Cardiac septum (tissue), 1 donor: Measurements from ENCODE around the gene HOXD12. TPM values are rescaled to one million over a fixed set of nuclear protein-coding genes. Genes with fewer than 3 reads are reported as not detected.

Experiments used
- DNase-seq: peaks from one replicate; pipeline ENCODE4 v3.0.0-alpha.2; 2020; ENCODE audit warnings: low spot score
- intact Hi-C: fragments of 100-400 bp; cut with DNase I; formaldehyde crosslinking; loops from one replicate; pipeline ENCODE4 v1.14.0; 2022
- long read RNA-seq: library from polyadenylated mRNA; unstranded; transcript quantifications from one replicate; pipeline ENCODE4 v2.0.0, GENCODE V29; 2021
- total RNA-seq: library from RNA; stranded (reverse); fragmentation: NEBNext Ultra II Directional; extraction: Animal tissue kit (Norgen Biotek cat#: 25700); gene quantifications from one replicate; pipeline ENCODE4 v1.2.1, GENCODE V29; 2021
- donor health status: DM: no; HTN: no; CAD: no.

Gene HOXD12, protein sequence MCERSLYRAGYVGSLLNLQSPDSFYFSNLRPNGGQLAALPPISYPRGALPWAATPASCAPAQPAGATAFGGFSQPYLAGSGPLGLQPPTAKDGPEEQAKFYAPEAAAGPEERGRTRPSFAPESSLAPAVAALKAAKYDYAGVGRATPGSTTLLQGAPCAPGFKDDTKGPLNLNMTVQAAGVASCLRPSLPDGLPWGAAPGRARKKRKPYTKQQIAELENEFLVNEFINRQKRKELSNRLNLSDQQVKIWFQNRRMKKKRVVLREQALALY
- not detected for total RNA-seq
- long read RNA-seq: 0 reads

DNA sequence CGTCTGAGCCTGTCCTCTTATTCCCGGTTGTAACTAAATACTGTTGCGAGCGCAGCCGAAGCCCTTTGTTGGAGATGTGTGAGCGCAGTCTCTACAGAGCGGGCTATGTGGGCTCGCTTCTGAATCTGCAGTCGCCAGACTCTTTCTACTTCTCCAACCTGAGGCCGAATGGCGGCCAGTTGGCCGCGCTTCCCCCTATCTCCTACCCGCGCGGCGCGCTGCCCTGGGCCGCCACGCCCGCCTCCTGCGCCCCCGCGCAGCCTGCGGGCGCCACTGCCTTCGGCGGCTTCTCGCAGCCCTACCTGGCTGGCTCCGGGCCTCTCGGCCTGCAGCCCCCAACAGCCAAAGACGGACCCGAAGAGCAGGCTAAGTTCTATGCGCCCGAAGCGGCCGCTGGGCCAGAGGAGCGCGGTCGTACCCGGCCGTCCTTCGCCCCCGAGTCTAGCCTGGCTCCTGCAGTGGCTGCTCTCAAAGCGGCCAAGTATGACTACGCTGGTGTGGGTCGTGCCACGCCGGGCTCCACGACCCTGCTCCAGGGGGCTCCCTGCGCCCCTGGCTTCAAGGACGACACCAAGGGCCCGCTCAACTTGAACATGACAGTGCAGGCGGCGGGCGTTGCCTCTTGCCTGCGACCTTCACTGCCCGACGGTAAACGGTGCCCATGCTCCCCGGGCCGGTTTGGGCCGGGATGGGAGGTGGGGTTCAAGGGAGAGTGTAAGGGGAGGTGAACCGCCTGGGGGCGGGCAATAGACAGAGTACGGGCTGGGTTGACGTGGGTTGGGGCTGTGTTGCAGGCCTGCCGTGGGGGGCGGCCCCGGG is at the start of gene HOXD12:
TSS of gene HOXD12 (plus strand) at position 68 of the 819 bp plus-strand sequence. CDS start at position 75, 7 bp downstream.
- intact Hi-C loops: loop anchor here (5.0 kb wide), 1 partner anchor 848 kb away; no protein-coding TSS in a partner anchor
- no peak for DNase-seq

DNA sequence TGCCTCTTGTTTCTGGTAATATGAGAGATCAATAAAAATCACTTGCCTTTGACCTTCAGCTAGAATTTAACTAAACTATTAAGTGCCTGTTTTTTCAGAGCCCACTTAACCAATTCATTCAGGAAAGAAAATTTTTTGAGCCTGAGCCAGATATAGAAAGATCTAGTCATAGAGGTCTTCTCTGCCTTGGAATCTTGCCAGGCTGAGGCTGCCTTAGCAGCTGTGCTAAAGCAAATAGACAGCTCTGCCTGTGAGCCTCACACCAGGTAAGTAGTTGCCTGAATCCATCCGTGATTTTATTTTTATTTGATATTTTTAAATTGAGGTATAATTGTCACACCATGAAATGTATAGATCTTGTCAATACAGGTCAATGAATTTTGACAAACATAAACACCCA is 43.2 kb upstream of the HOXD12 start:
- intact Hi-C loops: no loop called here
- DNase-seq: no peak

DNA sequence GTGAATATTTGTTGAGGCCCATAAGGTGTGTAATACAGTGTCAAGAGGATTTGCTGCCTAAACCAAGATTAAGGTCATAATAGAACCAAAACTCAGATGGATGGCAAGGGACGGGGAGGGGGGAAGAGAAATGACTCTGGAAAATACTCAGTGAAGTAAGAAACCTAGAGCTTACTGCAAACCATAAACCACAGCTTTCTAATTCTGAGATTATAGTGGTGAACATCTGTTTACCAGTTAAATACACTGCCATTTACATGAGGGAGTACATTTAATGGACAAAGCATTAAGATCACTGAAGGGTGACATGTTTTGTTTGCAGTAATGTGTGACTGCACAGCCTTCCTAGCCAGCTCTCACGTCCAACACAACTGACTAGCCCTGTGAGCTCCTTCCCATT is 35.6 kb upstream of the HOXD12 start:
- intact Hi-C loops: no loop called here
- DNase-seq: no peak

DNA sequence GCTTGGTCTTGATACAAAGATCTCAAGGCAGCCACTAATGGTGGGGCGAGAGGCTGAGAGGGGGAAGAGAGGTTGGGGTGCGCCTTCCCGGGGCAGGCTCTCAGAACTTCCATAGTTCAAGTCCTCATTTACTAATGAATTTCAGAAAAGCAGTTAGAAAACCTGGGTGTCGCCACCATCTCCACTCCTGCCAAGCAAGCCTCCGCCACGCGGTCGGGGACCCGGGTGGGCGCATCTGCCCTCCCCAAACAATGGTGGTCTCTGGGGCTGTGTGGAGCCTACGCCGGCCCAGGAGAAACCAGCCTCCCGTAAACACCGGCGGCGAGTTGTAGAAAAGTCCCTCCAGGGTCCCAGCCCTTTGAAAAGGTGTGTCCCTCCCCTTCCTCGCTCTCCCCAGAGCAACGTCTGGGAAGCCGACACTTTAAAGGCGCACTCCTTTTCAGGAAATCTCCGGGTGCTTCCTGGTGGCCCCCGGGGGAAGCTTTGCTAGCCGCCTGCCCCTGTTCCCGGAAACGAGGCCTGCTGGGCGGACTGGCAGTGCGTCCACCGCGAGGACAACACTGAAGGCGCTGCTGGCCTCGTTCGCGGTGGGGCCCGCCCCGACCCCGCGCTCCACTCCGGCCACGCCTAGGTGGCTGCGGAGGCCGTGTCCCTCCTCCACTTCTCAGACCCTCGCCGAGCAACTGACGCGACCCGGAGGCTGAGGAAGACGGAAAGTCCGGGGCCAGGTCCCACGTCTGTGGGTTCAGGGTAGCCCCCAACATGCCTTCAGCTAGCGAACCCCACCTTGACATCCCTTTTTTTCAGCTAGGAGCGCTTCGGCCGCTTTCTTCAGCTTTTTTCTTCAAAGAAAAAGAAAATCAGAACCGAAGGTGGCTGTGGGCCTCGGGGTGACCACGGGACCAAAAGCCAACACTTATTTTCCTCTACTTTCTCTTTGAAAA is 32.7 kb upstream of the HOXD12 start:
- intact Hi-C loops: no loop called here
- no peak for DNase-seq

DNA sequence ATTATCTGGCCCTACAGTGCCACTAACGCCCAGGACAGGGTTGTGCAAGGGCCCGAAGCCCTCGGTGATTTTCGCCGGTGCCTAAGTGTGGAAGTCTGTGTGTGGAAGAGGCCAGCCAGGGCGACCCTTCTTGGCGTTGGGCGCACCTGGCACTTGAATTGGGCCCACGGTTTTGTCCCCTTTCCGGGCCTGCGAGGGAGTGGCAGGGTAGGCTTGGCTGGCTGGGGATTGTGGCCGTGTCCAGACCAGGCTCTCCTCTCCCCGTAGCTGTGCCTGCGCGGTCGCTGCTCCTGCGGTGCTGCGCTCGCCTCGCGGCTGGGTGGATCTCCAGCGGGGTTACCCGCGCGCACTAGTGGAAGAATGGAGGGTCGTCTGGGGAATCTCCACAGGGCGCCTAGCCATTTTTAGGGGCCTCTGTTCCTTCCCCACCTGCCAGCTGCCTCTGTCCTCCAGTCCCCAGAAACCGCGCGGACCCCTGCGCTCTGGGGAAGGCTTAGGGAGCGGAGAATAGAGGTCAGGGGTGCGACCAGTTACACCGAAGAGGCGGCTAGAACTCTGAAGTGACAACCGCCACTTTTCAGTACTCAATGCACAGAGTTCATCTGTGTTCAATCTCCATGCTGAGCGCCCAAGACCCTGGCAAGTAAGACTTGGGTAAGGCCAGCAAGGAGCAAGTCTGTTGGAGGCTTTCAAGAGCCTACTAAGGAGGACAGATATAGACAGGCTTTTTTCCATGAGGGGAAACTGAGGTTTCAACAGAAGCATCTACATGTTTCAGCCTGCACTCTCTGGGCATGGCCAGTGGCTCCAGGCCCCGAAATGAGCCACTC is 31.8 kb upstream of the HOXD12 start:
- intact Hi-C loops: no loop called here
- no peak for DNase-seq

DNA sequence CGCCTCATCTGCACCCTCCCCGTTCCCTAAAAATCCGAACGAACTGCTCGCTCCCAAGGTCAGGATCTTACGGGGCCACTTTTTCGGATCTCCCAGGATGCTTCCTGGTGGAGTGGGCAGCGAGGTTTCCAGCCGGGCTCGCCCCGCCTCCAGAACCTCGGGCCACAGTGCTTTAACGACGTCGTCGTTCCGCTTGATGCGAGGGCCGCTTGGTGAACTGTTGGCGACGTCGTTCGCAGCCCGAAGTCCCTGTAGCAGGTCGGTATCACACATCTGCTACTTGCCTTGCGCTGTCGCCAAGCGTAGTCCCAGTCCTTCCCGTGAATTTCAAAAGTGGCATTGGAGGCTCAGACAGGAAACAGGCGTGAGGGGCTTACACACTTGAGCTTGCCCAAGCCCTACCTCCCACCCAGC is 31.2 kb upstream of the HOXD12 start:
- no peak for DNase-seq
- intact Hi-C loops: no loop called here

DNA sequence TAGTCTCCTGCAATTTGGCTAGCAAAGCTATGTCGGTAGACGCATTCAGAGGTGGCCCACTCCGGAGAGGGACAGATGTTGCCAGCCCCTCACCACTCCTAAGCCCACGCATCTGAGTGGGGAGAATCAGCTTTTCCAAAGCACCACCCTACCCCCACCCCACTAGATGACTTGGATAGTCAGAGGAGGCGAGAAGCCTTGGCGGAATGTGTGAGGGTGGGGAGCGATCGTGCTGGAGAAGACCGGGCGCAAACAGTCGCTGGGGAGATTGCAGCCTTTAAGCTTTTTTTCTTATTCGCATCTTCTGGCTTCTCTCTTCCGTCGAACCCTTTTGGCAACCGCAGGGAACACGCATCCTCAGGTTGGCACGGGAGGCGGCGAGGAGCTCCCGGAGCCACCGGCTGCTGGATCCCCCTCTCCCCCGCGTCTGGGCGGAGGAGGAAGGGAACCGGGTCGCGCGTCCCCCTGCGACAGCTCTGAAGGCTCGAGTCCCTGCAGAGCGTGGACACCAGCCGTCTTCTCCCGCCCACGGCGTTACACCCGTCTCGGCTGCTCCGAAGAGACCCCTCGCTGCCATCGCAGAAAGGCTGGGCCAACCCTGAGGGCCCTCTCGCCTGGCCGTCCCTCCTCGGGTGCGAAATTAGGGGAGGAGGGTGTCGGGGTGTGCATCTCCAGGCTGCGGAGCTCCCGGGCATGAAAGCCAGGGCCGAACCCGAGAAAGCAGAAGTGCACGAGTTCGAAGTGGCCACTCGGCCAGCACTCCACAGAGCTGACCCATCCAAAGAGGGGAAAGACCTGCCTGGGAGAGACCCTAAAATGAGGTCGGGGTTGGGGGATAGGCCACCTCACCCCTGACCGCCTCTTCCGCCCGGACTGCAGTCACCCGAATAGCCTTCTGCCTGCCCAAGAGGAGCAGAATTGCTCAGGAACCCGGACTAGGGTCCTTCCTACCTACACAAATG is 28.0 kb upstream of the HOXD12 start:
- intact Hi-C loops: no loop called here

DNA sequence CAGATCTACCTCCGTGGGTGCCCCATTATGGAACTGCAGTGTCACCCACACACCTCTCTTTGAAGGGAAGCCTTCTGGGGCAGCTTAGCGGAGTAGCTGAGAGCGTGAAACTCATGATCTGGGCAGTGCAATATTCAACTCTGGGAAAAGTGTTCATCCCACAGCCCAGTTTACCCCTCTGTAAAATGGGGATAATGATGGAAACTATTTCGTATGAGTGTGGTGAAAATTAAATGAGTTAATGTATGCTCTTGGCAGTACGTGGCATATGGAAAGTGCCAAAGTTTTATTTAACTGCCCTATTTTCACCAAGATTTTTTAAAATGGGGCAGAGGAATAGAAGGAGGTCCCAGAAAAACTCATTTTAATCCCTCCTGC is 27.3 kb upstream of the HOXD12 start:
- no peak for DNase-seq
- intact Hi-C loops: no loop called here

More for the DNA sequence above, 28.0 kb upstream of the HOXD12 start:
- DNase-seq: no peak

DNA sequence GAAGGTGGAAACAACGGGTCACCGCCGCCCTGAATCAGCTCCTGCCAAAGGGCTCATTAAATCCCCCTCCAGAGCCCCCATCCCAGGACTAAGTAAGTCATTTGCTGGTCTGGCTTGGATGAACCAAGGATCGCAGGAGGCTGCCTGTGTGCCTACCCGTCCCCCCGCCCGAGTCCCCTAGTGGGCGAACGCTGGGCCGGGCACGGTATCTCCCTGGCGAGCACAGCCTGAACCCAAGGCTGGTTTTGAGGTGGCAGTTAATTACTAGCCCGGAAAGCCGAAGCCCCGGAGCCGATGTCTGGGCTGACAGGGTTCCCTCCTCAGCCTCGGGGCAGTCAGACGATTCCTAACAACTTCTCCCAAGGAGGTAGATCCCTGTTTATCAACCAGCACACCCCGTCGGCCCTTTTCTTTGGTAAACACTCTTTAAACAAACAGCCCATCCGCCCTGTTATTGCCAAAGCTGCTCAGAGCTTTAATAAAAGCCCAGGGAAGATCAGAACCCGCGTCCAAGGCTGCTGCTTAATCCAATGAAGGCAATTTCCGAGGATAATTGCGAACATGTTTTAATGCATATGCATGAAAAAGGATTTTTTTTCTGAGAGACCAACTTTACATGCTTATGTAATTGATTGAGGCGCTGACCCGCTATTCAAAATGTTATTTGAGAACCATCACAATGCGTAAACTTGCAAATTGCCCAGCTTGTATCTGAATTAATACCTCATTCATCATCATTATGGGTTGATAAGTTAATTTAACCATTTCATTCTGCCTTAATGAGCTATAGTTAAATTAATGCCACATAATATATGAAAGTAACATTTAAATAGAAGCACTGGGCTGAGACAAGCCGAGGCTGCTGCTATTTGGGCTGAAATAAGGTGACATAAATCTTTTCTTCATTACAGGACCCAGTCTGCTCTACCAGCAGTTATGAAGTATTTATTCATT is 26.4 kb upstream of the HOXD12 start:
- intact Hi-C loops: no loop called here
- no peak for DNase-seq

DNA sequence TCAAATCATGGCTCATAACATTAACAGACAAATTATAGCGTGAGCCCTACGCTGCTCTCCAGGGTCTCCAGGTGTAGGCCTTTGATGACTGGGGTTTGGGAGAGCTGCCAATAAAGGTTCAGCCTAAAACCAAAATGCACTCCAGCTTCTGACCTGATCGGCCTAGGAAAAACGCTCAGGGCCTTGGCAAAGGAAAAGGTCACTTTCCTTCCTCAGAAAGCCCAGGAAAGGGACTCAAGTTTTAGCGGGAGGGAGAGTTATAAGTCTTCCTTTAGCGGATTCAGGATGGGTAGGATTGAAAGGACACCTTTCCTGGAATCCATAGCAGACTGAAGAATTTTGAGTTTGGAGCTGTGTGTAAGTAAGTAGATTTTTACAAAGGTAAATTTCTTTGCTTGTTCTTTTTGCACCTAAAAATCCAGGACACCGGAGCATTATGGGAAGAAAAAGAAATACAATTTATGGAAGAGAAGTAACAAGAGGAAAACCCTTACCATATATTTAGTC is 24.6 kb upstream of the HOXD12 start:
- no peak for DNase-seq
- intact Hi-C loops: no loop called here

DNA sequence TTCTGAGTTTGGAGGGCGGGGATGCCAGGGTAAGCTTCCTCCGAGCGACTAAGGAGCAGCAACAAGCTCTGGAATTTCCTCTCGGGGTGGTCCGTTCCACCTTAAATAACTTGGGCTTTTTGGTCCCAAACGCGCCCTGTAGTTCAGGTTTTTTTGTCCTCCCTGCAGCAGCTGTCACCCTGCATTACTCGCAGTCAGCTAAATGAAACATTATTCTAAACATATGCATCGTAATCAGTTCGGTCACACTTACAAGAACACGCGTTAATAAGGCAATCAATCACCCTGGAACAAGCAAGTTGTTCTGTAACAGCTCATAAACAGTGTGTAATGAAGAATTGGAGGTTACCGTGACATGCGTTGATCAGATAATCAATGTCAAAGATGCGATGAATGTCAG is 24.1 kb upstream of the HOXD12 start:
- intact Hi-C loops: no loop called here
- DNase-seq: no peak

DNA sequence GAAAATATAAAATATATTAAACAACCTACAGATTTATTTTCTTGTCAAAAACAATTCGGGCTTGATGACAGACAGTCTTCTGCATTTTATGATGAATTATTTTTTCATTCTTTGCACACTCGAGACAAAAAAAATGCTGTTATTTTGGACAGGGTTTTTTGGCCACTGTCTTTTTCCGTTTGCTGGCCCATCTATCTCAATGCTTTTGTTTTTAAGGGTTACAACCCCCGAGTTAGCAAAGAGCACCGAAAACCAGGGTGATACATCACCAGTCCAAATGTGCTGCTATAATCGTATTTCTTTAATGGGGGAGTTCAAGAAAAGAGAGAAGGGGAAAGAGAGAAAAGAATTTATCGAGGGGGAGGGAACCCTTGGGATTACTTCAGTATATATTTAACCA is 23.5 kb upstream of the HOXD12 start:
- DNase-seq: no peak
- intact Hi-C loops: no loop called here

DNA sequence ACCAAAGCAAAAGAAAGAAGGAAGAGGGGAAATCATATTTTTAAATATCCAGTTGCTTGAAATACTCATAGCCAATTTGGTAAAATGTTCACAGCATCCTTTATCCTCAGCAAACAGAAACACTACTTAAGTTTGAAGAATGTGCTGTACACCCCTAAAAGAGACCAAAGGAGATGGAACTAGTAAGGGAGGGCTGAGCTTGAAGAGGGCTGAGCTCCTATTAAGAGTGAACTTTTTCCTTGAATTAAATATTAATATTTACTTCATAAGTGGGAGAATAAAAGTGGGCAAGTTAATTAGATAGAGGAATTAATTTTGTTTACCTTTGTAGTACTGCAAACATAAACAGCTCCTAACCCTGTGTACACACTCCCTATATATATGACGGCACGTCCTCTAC is 22.8 kb upstream of the HOXD12 start:
- intact Hi-C loops: no loop called here
- DNase-seq: no peak

DNA sequence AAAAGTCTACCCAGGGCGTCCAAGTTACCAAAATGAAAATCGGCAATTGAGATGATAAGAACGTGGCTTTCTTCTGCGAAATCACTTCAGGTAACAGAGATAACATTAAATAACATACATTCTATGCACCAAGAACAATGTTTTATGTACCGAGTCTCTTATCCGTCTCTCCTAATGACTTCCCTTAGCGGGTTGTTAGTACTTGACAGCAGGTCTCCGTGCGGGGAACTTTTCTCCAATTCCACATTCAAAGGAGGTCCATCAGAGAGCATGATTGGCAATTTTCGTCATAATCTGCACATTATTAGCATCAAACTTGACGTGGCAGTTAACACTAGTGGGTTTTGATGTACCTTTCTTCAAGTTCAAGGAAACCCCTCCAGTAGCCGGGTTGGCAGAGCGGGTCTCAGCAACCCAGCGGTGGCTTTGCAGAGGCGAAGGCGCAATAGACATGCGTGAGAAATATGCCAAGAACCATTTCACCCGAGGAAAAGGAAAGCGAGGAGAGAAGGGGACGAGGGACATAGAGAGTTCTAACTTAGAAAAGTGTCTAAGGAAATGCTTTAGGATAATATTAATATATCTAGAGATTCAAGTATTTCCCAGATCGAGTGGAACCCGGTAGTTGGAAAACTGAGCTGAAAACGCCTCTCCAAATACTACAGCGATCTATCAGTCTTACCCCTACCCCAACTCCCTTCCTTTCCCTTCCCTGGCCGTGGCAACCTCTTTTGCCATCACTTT is 20.9 kb upstream of the HOXD12 start:
- intact Hi-C loops: no loop called here
- DNase-seq: no peak

DNA sequence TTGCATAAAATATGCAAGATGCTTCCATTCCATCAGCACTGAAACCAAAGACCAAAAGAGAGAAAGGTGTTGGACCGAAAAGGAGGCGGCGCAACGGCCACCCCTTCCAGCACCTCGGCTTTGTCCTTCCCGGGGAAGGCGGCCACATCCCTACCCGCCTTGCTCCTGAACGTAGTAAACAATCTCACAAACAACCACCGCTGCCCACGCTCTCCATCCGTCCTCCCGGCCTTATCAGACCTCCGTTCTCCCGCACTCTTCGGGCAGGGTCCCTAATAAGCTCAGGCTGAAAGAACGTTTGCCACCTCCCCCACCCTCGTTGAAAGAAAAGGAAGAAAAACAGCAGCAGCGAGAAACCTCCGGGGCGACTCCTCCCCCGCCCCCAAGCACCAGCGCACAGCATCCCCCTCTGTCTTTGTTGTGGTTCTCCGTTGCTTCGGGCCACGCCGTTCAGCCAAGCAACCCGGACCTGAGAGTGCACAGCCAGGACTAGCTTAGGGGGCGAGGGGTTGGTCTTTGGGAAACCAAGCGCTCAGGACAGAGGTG is 20.2 kb upstream of the HOXD12 start:
- intact Hi-C loops: no loop called here
- no peak for DNase-seq
